GM08714 (cell line): ENCODE data around the gene KIF3A.
A peak's percentile ranks its signal among the peaks of the same experiment; 100 is the strongest.

Experiments used
- H3K4me3 ChIP-seq: fragments of 200-500 bp; sonication (Bioruptor generic); 2 replicates; pipeline ENCODE4 v1.5.1; 2014; ENCODE audit warnings: mild to moderate bottlenecking, low read length, inconsistent platforms
- ZNF274 ChIP-seq: IDR thresholded peaks from 2 replicates; pipeline ENCODE4 v1.6.1; 2012; ENCODE audit warnings: mild to moderate bottlenecking, low read depth, low read length

The KIF3A gene

GRCh38 chr5:132677191-132677590 is 60.2 kb downstream of the KIF3A start:
- TF ChIP-seq ZNF274: no peak
- no peak overlapping the region for H3K4me3 ChIP-seq

- TF ChIP-seq ZNF274: no peak
- H3K4me3 ChIP-seq: no peak overlapping the region
Observed at GRCh38 chr5:132675936-132676689, 61.2 kb downstream of the KIF3A start.

GRCh38 chr5:132674671-132675506 is 62.5 kb downstream of the KIF3A start:
- peak overlapping the region; percentile 8; the same call in 1 of the 2 replicates for H3K4me3 ChIP-seq
- TF ChIP-seq ZNF274: no peak

GRCh38 chr5:132673939-132674630 is 63.3 kb downstream of the KIF3A start, which contains the start of gene IL4:
TSS of gene IL4 (plus strand) at chr5:132673989. CDS start at chr5:132674051, 62 bp downstream.
- no peak for TF ChIP-seq ZNF274
- peak within 1 kb of the TSS; percentile 8; the same call in 1 of the 2 replicates for H3K4me3 ChIP-seq

DNA sequence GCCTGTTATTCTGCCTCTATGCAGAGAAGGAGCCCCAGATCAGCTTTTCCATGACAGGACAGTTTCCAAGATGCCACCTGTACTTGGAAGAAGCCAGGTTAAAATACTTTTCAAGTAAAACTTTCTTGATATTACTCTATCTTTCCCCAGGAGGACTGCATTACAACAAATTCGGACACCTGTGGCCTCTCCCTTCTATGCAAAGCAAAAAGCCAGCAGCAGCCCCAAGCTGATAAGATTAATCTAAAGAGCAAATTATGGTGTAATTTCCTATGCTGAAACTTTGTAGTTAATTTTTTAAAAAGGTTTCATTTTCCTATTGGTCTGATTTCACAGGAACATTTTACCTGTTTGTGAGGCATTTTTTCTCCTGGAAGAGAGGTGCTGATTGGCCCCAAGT is 63.9 kb downstream of the KIF3A start:
- TF ChIP-seq ZNF274: no peak
- H3K4me3 ChIP-seq: no peak overlapping the region

DNA sequence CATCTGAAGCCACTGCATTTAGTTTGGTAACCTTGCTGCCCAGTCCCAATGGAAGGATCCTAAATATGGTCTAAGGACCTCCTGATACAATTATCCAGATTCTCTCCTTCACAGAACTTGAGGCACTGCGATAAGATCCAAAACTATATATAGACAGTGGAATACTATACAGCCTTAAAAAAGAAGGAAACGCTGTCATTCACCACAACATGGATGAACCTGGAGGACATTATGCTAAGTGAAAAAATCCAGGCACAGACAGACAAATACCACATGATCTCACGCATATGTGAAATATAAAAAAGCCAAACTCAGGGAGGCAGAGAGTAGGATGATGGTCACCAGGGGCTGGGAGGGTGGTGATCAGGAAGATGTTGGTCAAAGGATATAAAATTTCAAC is 66.3 kb downstream of the KIF3A start:
- H3K4me3 ChIP-seq: no peak overlapping the region
- no peak for TF ChIP-seq ZNF274

- TF ChIP-seq ZNF274: no peak
Observed at GRCh38 chr5:132669966-132670882, 67.1 kb downstream of the KIF3A start.

DNA sequence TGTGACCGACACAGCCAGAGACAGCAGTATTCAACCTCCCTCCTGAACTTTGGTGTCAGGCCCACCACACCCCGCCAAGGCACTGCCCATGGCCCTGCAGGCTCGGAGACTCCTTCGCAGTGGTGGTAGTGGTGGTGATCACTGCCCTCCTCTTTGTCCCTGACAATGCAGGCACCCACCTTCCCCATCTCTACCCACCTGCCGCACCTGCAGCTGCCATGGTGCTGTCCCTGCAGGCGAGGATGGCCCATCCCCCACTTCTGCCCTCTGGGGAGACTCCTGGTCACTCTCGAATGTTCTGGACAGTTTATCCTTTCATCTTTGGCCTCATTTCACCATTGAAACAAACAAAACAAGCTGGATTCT is 67.9 kb downstream of the KIF3A start:
- TF ChIP-seq ZNF274: no peak

More at GRCh38 chr5:132669966-132670882, 67.1 kb downstream of the KIF3A start:
- H3K4me3 ChIP-seq: no peak overlapping the region

GRCh38 chr5:132668706-132669454 is 68.5 kb downstream of the KIF3A start:
- TF ChIP-seq ZNF274: no peak
- H3K4me3 ChIP-seq: no peak overlapping the region

More for the DNA sequence above, 67.9 kb downstream of the KIF3A start:
- H3K4me3 ChIP-seq: no peak overlapping the region

DNA sequence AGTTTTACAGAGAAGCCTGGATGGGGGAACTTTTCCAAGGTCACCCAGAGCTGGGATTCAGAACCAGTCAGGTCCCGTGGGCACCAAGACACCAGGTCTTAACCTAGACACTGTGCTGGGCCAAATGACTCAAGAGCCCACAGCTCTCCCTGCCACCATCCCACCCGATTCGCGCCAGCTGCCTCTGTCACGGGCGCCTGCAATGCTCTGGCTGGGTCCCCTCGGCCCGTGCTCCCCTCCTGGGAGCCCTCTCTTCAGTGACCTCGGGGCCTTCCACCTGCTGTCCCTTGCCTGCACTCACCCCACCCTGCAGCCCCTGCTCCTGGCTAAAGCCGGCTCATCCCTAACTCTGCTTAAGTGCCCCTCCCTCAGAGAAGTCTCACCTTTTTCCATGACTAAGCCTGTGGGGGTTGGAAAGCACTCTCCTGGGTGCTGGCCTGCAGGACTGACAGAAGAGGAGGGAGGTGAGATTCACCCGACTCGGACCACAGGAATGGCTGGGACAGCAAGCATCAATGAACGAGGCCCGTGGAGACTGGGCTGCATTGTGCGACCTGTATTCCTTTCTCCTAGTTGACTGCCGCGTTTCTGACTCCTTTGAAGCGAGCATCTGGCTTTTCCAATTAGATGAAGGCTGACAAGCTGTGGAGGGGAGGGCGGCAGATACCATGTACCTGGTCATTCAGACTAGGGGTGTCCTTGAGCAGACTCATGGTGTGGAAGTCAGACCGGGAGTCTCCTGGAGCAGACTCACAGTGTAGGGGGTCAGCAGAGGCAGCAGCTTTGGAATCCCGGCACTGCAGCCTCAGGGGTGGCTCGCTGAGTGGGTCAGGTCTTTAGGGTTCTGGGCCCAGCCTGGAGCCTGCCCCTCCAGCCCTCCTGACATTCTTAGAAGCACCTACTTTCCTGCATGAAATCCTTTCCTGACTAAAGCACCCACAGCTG is 69.3 kb downstream of the KIF3A start:
- H3K4me3 ChIP-seq: no peak overlapping the region
- TF ChIP-seq ZNF274: no peak

GRCh38 chr5:132667309-132667708 is 70.0 kb downstream of the KIF3A start:
- TF ChIP-seq ZNF274: no peak
- H3K4me3 ChIP-seq: no peak overlapping the region

GRCh38 chr5:132666310-132667123 is 70.8 kb downstream of the KIF3A start:
- no peak overlapping the region for H3K4me3 ChIP-seq
- no peak for TF ChIP-seq ZNF274
